Measurements from ENCODE around the gene INHBC. TPM values are rescaled to one million over a fixed set of nuclear protein-coding genes. Genes with fewer than 3 reads are reported as not detected.
A peak's percentile ranks its signal among the peaks of the same experiment; 100 is the strongest.
"Not testable (repeated sequence)": the region's sequence is repeated elsewhere in the genome, so short reads cannot be mapped to it uniquely, and the experiment has no call there.

The INHBC gene
- total RNA-seq, 4 donors from 2014 or later, result 0.33 to 0.63 (median 0.54) TPM; not detected in 1

DNA sequence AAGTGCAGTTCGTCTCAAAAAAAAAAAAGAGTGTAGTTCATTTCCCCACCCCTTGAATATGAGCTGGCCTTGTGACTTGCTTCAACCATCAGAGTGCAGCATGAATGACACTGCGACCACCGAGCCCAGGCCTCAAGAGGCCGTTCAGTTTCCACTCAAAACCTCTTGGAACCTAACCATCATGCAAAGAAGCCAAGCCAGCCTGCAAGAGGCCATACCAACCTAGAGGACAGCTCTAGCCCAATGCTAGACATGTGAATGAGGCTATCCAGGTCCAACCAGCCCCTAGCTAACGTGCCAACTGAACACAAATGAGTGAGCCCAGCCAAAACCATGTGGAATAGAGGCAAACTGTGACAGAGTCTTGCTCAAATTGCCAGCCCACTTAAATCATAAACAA, 33.4 kb upstream of the INHBC start:
- no peaks in the 10 kb centered on the region for H3K27me3 ChIP-seq
- H3K4me1 ChIP-seq, result peaks cover 0 to 9% of the 10 kb centered on the region in 2 donors
- TF ChIP-seq, protein P1, sequence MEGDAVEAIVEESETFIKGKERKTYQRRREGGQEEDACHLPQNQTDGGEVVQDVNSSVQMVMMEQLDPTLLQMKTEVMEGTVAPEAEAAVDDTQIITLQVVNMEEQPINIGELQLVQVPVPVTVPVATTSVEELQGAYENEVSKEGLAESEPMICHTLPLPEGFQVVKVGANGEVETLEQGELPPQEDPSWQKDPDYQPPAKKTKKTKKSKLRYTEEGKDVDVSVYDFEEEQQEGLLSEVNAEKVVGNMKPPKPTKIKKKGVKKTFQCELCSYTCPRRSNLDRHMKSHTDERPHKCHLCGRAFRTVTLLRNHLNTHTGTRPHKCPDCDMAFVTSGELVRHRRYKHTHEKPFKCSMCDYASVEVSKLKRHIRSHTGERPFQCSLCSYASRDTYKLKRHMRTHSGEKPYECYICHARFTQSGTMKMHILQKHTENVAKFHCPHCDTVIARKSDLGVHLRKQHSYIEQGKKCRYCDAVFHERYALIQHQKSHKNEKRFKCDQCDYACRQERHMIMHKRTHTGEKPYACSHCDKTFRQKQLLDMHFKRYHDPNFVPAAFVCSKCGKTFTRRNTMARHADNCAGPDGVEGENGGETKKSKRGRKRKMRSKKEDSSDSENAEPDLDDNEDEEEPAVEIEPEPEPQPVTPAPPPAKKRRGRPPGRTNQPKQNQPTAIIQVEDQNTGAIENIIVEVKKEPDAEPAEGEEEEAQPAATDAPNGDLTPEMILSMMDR (IDR thresholded peaks at IDR 0.05), result no peak
- TF ChIP-seq POLR2A (IDR thresholded peaks at IDR 0.05), result no peak
- peak; percentile 3 to 27 for DNase-seq
- intact Hi-C loops (cut with DNase I), result no loop called here
- no peak overlapping the region for H3K27ac ChIP-seq
- no peaks in the 10 kb centered on the region for H3K9me3 ChIP-seq
- 30 to 31% methylated on average over 5 of the region's 5 CpGs for WGBS, 2 donors
- H3K36me3 ChIP-seq, result no peaks in the 10 kb centered on the region
- H3K4me3 ChIP-seq (replicated peaks in 1 of 3), result no peak overlapping the region

- 93 to 95% methylated on average over 4 of the region's 4 CpGs for WGBS, 2 donors
- H3K4me1 ChIP-seq; intact Hi-C loops (cut with DNase I): not testable (repeated sequence)
These were observed 32.4 kb upstream of the INHBC start for GRCh38 chr12:57402156-57402555.

DNA sequence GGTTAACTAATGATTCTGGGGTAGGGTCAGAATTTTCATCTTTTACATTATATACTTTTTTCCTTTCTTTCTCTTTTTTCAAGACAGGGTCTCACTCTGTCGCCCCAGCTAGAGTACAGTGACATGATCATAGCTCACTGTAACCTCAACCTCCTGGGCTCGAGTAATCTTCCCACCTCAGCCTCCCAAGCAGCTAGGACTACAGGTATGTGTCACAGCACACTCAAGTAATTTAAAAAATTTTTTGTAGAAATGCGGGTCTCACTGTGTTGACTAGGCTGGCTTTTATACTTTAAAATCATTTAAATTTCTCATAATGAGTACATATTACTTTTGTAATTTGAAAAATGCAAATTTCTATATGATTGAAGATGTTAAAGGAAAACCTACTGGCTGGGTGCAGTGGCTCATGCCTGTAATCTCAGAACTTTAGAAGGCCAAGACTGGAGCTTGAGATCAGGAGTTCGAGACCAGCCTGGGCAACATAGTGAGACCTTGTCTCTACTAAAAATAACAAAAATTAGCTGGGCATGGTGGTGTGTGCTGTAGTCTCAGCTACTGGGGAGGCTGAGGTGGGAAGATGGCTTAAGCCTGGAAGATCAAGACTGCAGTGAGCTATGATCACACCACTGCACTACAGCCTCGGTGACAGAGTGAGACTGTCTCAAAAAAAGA, 29.5 kb upstream of the INHBC start:
- no peak for DNase-seq
- intact Hi-C loops (cut with DNase I), result no loop called here
- no peaks in the 10 kb centered on the region for H3K9me3 ChIP-seq
- no peak overlapping the region for H3K27ac ChIP-seq
- H3K36me3 ChIP-seq, result no peaks in the 10 kb centered on the region
- H3K27me3 ChIP-seq, result no peaks in the 10 kb centered on the region
- H3K4me3 ChIP-seq (replicated peaks in 1 of 3), result no peak overlapping the region
- 95 to 96% methylated on average over 5 of the region's 5 CpGs for WGBS, 2 donors
- peaks cover 0 to 7% of the 10 kb centered on the region in 2 donors for H3K4me1 ChIP-seq
- TF ChIP-seq POLR2A (IDR thresholded peaks at IDR 0.05), result no peak
- TF ChIP-seq, protein P1 (IDR thresholded peaks at IDR 0.05), result no peak

More at GRCh38 chr12:57402156-57402555, 32.4 kb upstream of the INHBC start:
- H3K27me3 ChIP-seq; H3K4me3 ChIP-seq (replicated peaks in 1 of 3); H3K36me3 ChIP-seq; DNase-seq; H3K27ac ChIP-seq; H3K9me3 ChIP-seq: not testable (repeated sequence)

GRCh38 chr12:57410534-57410933, 24.1 kb upstream of the INHBC start:
- H3K4me3 ChIP-seq (replicated peaks in 1 of 3), result no peak overlapping the region
- H3K4me1 ChIP-seq, result no peaks in the 10 kb centered on the region
- no peak overlapping the region for H3K27ac ChIP-seq
- 95 to 99% methylated on average over 4 of the region's 4 CpGs for WGBS, 2 donors
- intact Hi-C loops (cut with DNase I), result no loop called here
- TF ChIP-seq POLR2A (IDR thresholded peaks at IDR 0.05), result no peak
- TF ChIP-seq, protein P1 (IDR thresholded peaks at IDR 0.05), result no peak
- no peak for DNase-seq
- H3K27me3 ChIP-seq, result no peaks in the 10 kb centered on the region
- no peaks in the 10 kb centered on the region for H3K9me3 ChIP-seq
- H3K36me3 ChIP-seq, result no peaks in the 10 kb centered on the region

DNA sequence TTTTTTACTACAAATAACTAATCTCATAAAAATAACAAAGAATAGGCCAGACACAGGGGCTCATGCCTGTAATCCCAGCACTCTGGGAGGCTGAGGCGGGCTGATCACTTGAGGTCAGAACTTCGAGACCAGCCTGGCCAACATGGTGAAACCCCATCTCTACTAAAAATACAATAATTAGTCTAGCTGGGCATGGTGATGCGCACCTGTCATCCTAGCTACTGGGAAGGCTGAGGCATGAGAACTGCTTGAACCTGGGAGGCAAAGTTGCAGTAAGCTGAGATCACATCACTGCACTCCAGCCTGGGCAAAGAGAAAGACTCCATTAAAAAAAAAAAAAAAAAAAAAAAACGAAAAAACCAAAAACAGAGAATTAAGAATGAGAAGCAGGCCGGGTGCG, 20.4 kb upstream of the INHBC start:
- intact Hi-C loops (cut with DNase I), result not testable (repeated sequence)

GRCh38 chr12:57415088-57415487, 19.5 kb upstream of the INHBC start:
- no peak overlapping the region for H3K27ac ChIP-seq
- peaks cover 0 to 5% of the 10 kb centered on the region in 2 donors for H3K4me1 ChIP-seq
- H3K27me3 ChIP-seq, result no peaks in the 10 kb centered on the region
- intact Hi-C loops (cut with DNase I), result no loop called here
- no peak for DNase-seq
- WGBS, 2 donors, result 78 to 89% methylated on average over 2 of the region's 2 CpGs
- TF ChIP-seq, protein P1 (IDR thresholded peaks at IDR 0.05), result no peak
- TF ChIP-seq POLR2A (IDR thresholded peaks at IDR 0.05), result no peak
- no peak overlapping the region for H3K4me3 ChIP-seq (replicated peaks in 1 of 3)
- no peaks in the 10 kb centered on the region for H3K36me3 ChIP-seq
- H3K9me3 ChIP-seq, result no peaks in the 10 kb centered on the region

More for the DNA sequence above, 20.4 kb upstream of the INHBC start:
- 94 to 96% methylated on average over 6 of the region's 6 CpGs for WGBS, 2 donors
- H3K27me3 ChIP-seq; DNase-seq; H3K36me3 ChIP-seq; H3K9me3 ChIP-seq; H3K27ac ChIP-seq; H3K4me1 ChIP-seq; H3K4me3 ChIP-seq (replicated peaks in 1 of 3): not testable (repeated sequence)
